MCF 10A (cell line): ENCODE measurements around the gene PRXL2C. TPM values are rescaled to one million over a fixed set of nuclear protein-coding genes. Genes with fewer than 3 reads are reported as not detected.

Experiments used
- BruUV-seq: library from RNA; stranded (reverse); fragments of 400-500 nt; replicated peaks from 2 replicates; lab custom pipeline; 2021; lab: Mats Ljungman, UMichigan
- CTCF ChIA-PET: fragments of 300-600 bp; sonication (Branson Sonifier 250); formaldehyde crosslinking; extraction: SDS; loops from one replicate; lab custom pipeline; 2021; ENCODE audit warnings: antibody characterized with exemption, inconsistent platforms; lab: Yijun Ruan, JAX
- POLR2A ChIA-PET: fragments of 300-600, 350-650 bp; sonication (Branson Sonifier 250); formaldehyde crosslinking; extraction: SDS; loops from one replicate; lab custom pipeline; 2020; ENCODE audit warnings: antibody characterized with exemption, inconsistent platforms; lab: Yijun Ruan, JAX
- DNase-seq: peaks from one replicate; pipeline ENCODE4 v3.0.0-alpha.2; 2018; ENCODE audit not compliant: unreplicated experiment
- H3K27ac Mint-ChIP-seq: one replicate; pipeline ENCODE4 v1.8.0; 2022; ENCODE audit warnings: mild to moderate bottlenecking, low read depth, mixed read lengths; ENCODE audit not compliant: unreplicated experiment
- H3K27me3 Mint-ChIP-seq: one replicate; pipeline ENCODE4 v1.8.0; 2022; ENCODE audit warnings: mixed read lengths; ENCODE audit not compliant: insufficient read depth, unreplicated experiment
- H3K36me3 Mint-ChIP-seq: one replicate; pipeline ENCODE4 v1.8.0; 2022; ENCODE audit warnings: mild to moderate bottlenecking, moderate library complexity, mixed read lengths; ENCODE audit not compliant: insufficient read depth, unreplicated experiment
- H3K4me1 Mint-ChIP-seq: one replicate; pipeline ENCODE4 v1.8.0; 2022; ENCODE audit warnings: mixed read lengths; ENCODE audit not compliant: insufficient read depth, unreplicated experiment
- H3K4me3 Mint-ChIP-seq: one replicate; pipeline ENCODE4 v1.8.0; 2022; ENCODE audit warnings: mild to moderate bottlenecking, moderate library complexity, mixed read lengths; ENCODE audit not compliant: unreplicated experiment
- H3K9me3 Mint-ChIP-seq: one replicate; pipeline ENCODE4 v1.8.0; 2022; ENCODE audit warnings: mixed read lengths; ENCODE audit not compliant: unreplicated experiment
- intact Hi-C: fragments of 100-400 bp; cut with micrococcal nuclease; formaldehyde crosslinking; loops from 2 replicates; pipeline ENCODE4 v1.14.1; 2022
- total RNA-seq: library from RNA; stranded (reverse); gene quantifications from 2 replicates; pipeline ENCODE4 v1.2.3, GENCODE V29; 2022
- TF ChIP-seq, protein P1 (sequence below): fragments of 200-600 bp; IDR thresholded peaks from one replicate; pipeline ENCODE4 v1.8.0; 2022; ENCODE audit warnings: antibody characterized with exemption, mild to moderate bottlenecking; ENCODE audit not compliant: unreplicated experiment

Gene PRXL2C
- total RNA-seq, 1 experiment from 2014 or later = 15.6 TPM

DNA sequence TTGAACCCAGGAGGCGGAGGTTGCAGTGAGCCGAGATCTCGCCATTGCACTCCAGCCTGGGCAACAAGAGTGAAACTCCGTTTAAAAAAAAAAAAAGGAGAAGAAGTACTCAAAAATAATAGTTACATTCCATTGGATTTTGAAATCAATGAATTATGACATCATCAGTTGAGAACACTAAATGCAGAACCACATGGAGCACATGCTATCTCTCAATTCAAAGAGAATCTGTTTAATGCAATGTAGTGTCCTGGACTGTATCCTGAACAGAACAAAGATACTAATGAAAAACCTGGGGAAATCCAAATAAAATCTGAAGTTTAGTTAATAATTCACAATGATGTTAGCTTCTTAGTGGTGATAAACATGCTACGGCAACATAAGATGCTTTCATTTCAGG lies 55.8 kb downstream of the PRXL2C start:
- no TSS peak for BruUV-seq
- H3K9me3 Mint-ChIP-seq = no peaks in the 10 kb centered on the region
- no peaks in the 10 kb centered on the region for H3K27me3 Mint-ChIP-seq
- H3K27ac Mint-ChIP-seq = no peak overlapping the region
- no peaks in the 10 kb centered on the region for H3K4me1 Mint-ChIP-seq
- TF ChIP-seq, protein P1, sequence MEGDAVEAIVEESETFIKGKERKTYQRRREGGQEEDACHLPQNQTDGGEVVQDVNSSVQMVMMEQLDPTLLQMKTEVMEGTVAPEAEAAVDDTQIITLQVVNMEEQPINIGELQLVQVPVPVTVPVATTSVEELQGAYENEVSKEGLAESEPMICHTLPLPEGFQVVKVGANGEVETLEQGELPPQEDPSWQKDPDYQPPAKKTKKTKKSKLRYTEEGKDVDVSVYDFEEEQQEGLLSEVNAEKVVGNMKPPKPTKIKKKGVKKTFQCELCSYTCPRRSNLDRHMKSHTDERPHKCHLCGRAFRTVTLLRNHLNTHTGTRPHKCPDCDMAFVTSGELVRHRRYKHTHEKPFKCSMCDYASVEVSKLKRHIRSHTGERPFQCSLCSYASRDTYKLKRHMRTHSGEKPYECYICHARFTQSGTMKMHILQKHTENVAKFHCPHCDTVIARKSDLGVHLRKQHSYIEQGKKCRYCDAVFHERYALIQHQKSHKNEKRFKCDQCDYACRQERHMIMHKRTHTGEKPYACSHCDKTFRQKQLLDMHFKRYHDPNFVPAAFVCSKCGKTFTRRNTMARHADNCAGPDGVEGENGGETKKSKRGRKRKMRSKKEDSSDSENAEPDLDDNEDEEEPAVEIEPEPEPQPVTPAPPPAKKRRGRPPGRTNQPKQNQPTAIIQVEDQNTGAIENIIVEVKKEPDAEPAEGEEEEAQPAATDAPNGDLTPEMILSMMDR = no peak
- no peaks in the 10 kb centered on the region for H3K36me3 Mint-ChIP-seq
- intact Hi-C loops = no loop called here
- ChIA-PET CTCF (interaction anchor here (0.7 kb wide), 1 partner anchor 32 kb away, joined by 5 read pairs; no protein-coding TSS in a partner anchor), POLR2A (interaction anchor here (0.6 to 0.8 kb wide), 2 partner anchors 10 to 15 kb away, joined by 3 to 4 read pairs; no protein-coding TSS in a partner anchor)
- DNase-seq = no peak
- no peak overlapping the region for H3K4me3 Mint-ChIP-seq

DNA sequence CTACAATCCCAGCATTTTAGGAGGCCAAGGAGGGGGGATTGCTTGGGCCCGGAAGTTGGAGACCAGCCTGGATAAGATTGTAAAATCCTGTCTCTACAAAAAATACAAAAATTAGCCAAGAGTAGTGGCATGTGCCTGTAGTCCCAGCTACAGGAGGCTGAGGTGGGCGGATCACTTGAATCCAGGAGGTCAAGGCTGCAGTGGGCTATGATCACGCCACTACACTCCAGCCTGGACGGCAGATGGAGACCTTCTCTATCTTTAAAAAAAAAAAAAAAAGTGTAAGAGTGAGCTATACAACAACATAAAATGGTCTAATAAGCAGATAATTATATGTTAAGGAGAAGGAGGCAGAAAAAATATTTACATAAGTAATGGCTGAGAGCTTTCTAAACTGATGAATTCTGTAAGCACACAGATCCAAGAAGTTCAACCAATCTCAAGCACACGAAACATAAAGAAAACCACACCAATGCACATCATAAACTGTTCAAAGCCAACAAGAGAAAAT lies 58.5 kb downstream of the PRXL2C start:
- CTCF ChIA-PET = interaction anchor here (0.6 to 0.7 kb wide), 2 partner anchors 87 to 144 kb away, joined by 3 read pairs; no protein-coding TSS in a partner anchor
- Mint-ChIP-seq H3K4me1 (no peaks in the 10 kb centered on the region), H3K9me3 (no peaks in the 10 kb centered on the region), H3K4me3 (no peak overlapping the region), H3K27me3 (no peaks in the 10 kb centered on the region), H3K27ac (no peak overlapping the region), H3K36me3 (no peaks in the 10 kb centered on the region)
- no TSS peak for BruUV-seq
- POLR2A ChIA-PET = interaction anchor here (1.0 kb wide), 1 partner anchor 14 kb away, joined by 3 read pairs; no protein-coding TSS in a partner anchor
- intact Hi-C loops = no loop called here
- no peak for DNase-seq
- TF ChIP-seq, protein P1 = no peak

Other genes with a start within 250 kb of the PRXL2C start
- 1.5 and 2.7 TPM in 2 replicates for gene ZNF367, start 236.9 kb downstream of the PRXL2C start, total RNA-seq
- gene HABP4, start 205.1 kb downstream of the PRXL2C start, total RNA-seq = 4.3 and 6.3 TPM in 2 replicates
- 7.0 and 9.3 TPM in 2 replicates for gene CDC14B, start 35.5 kb downstream of the PRXL2C start, total RNA-seq
- gene ZNF510, start 122.8 kb upstream of the PRXL2C start, total RNA-seq = 10.1 and 10.8 TPM in 2 replicates
- gene ZNF782, start 199.2 kb upstream of the PRXL2C start, total RNA-seq = 5.2 and 6.0 TPM in 2 replicates